ENCODE results near the gene CCDC102A. TPM values are rescaled to one million over a fixed set of nuclear protein-coding genes. Genes with fewer than 3 reads are reported as not detected.
A peak's percentile ranks its signal among the peaks of the same experiment; 100 is the strongest.

CCDC102A gene
- total and polyA plus RNA-seq, 10 of the 15 experiments (the other 5 are each of a cell fraction or from before 2014, with no cell fraction given), result 0.03 to 5.9 (median 2.4) TPM

- POLR2A ChIA-PET, result interaction anchor here (1.5 kb wide), 1 partner anchor 8 kb away, joined by 7 read pairs; the partner anchor contains the start of gene ADGRG5
- RAD21 ChIA-PET (ENCODE audit: unreplicated experiment), result interaction anchor here (1.0 to 1.4 kb wide), 2 partner anchors 8 to 12 kb away, joined by 5 to 7 read pairs; partner anchors contain the start of gene ADGRG5
- no peak for TF ChIP-seq TAF1 (IDR thresholded peaks at IDR 0.05; ENCODE audit: borderline replicate concordance, low read depth, low read length)
- no peak for TF ChIP-seq KLF5 (IDR thresholded peaks at IDR 0.05; ENCODE audit: partially characterized antibody)
- no peak for TF ChIP-seq POLR2AphosphoS5 (IDR thresholded peaks at IDR 0.05; ENCODE audit: low read length)
- no peak for TF ChIP-seq MEF2B (IDR thresholded peaks at IDR 0.05; ENCODE audit: partially characterized antibody, poor library complexity, severe bottlenecking)
- no peak for TF ChIP-seq ZNF384 (IDR thresholded peaks at IDR 0.05; ENCODE audit: borderline replicate concordance, low read depth, low read length)
- TF ChIP-seq HDGF (IDR thresholded peaks at IDR 0.05), result no peak
- TF ChIP-seq LARP7 (IDR thresholded peaks at IDR 0.05), result no peak
- TF ChIP-seq NFYA (IDR thresholded peaks at IDR 0.05; ENCODE audit: borderline replicate concordance, low read depth, low read length), result no peak
- TF ChIP-seq WRNIP1 (IDR thresholded peaks at IDR 0.05; ENCODE audit: borderline replicate concordance, low read depth, low read length), result no peak
- no peak for TF ChIP-seq IKZF1 (conservative IDR thresholded peaks at IDR 0.05)
- no peak for TF ChIP-seq STAT3 (IDR thresholded peaks at IDR 0.05; ENCODE audit: low read depth, low read length)
- TF ChIP-seq SIX5 (IDR thresholded peaks at IDR 0.05; ENCODE audit: low read depth, low read length, severe bottlenecking), result no peak
- no peak for TF ChIP-seq RELA (IDR thresholded peaks at IDR 0.05; ENCODE audit: borderline replicate concordance, partially characterized antibody)
- Histone ChIP-seq H3K4me1 (ENCODE audit: control insufficient read depth, insufficient read depth, low read length) (peaks cover 63% of the 10 kb centered on the region), H4K20me1 (ENCODE audit: control insufficient read depth, insufficient read depth) (no peaks in the 10 kb centered on the region), H3K36me3 (ENCODE audit: control insufficient read depth in 2 of 2, insufficient read depth in 2 of 2, low read length in 1 of 2) (no peaks in the 10 kb centered on the region), H3K9me3 (replicated peaks; ENCODE audit: control insufficient read depth, insufficient read depth, low read length) (no peaks in the 10 kb centered on the region), H3K4me3 (no peak overlapping the region), H3K27ac (ENCODE audit: control insufficient read depth, insufficient read depth) (no peak overlapping the region), H3K9ac (ENCODE audit: control insufficient read depth, insufficient read depth, low read length) (no peak overlapping the region), H3K27me3 (replicated peaks in 1 of 2; ENCODE audit: control insufficient read depth in 2 of 2, insufficient read depth in 2 of 2, low read length in 1 of 2) (no peaks in the 10 kb centered on the region), H3K4me2 (ENCODE audit: control insufficient read depth, insufficient read depth) (peak overlapping the region; percentile 64), H3K79me2 (ENCODE audit: control insufficient read depth, insufficient read depth, low read length) (peaks cover 7% of the 10 kb centered on the region), H2AFZ (ENCODE audit: control insufficient read depth, low read depth, low read length) (no peak overlapping the region)
- CTCF ChIA-PET, result interaction anchor here (0.7 to 1.5 kb wide), 8 partner anchors 8 to 234 kb away, joined by 3 to 5 read pairs (median 3); partner anchors contain the start of genes ADGRG5 and POLR2C
- in situ Hi-C loops (cut with MboI) (no loop called here), intact Hi-C loops (cut with micrococcal nuclease; ENCODE audit: unreplicated experiment) (no loop called here)
- FAIRE-seq (no peak), DNase-seq (ENCODE audit: low read depth, low spot score) (no peak), ATAC-seq (no peak)
- TSS peak; percentile 13 for BruUV-seq (replicated peaks)
- WGBS (ENCODE audit: insufficient coverage, insufficient replicate concordance, low lambda C conversion rate, missing lambda C conversion rate), result 84% methylated on average over 7 of the region's 7 CpGs
- SMC1A ChIA-PET (ENCODE audit: uncharacterized antibody, unreplicated experiment), result interaction anchor here (1.0 kb wide), 1 partner anchor 18 kb away, joined by 3 read pairs; no protein-coding TSS in a partner anchor
Observed at GRCh38 chr16:57534337-57534880, 2.0 kb downstream of the CCDC102A start.

All from GM12878 (cell line).